Endodermal cell (in vitro differentiated cells): ENCODE measurements around the gene PLEKHM1. TPM values are rescaled to one million over a fixed set of nuclear protein-coding genes. Genes with fewer than 3 reads are reported as not detected.

ENCODE experiments used
- DNase-seq: peaks from one replicate; pipeline ENCODE4 v3.0.0-alpha.2; 2017
- H3K27ac ChIP-seq: 2 replicates; pipeline ENCODE4 v1.5.1; 2013; ENCODE audit warnings: mild to moderate bottlenecking, low read depth, low read length, moderate library complexity
- H3K27me3 ChIP-seq: 2 replicates; pipeline ENCODE4 v1.6.1; 2013; ENCODE audit warnings: mild to moderate bottlenecking, low read length, moderate library complexity; ENCODE audit not compliant: insufficient read depth, control insufficient read depth, poor library complexity, severe bottlenecking
- H3K36me3 ChIP-seq: 2 replicates; pipeline ENCODE4 v1.7.0; 2013; ENCODE audit warnings: mild to moderate bottlenecking, low read length, moderate library complexity; ENCODE audit not compliant: control insufficient read depth, insufficient read depth
- H3K4me1 ChIP-seq: one replicate; pipeline ENCODE4 v1.7.0; 2013; ENCODE audit warnings: low read length; ENCODE audit not compliant: control insufficient read depth, insufficient read depth
- H3K4me3 ChIP-seq: 2 replicates; pipeline ENCODE4 v1.5.1; 2013; ENCODE audit warnings: mild to moderate bottlenecking, low read length, moderate library complexity
- H3K9ac ChIP-seq: 2 replicates; pipeline ENCODE4 v1.6.1; 2013; ENCODE audit warnings: mild to moderate bottlenecking, low read length, moderate library complexity; ENCODE audit not compliant: poor library complexity, severe bottlenecking; ENCODE audit errors: extremely low read depth
- H3K9me3 ChIP-seq: 2 replicates; pipeline ENCODE4 v1.6.1; 2013; ENCODE audit warnings: mild to moderate bottlenecking, low read length, moderate library complexity; ENCODE audit not compliant: control insufficient read depth
- H3K27ac Mint-ChIP-seq: 2 replicates; pipeline ENCODE4 v1.8.0; 2020; ENCODE audit warnings: mixed read lengths
- H3K27me3 Mint-ChIP-seq: 2 replicates; pipeline ENCODE4 v1.8.0; 2021; ENCODE audit warnings: mild to moderate bottlenecking, mixed read lengths; ENCODE audit not compliant: insufficient read depth
- H3K36me3 Mint-ChIP-seq: 2 replicates; pipeline ENCODE4 v1.8.0; 2020; ENCODE audit warnings: low read depth, mixed read lengths
- H3K4me1 Mint-ChIP-seq: 2 replicates; pipeline ENCODE4 v1.8.0; 2020; ENCODE audit warnings: mixed read lengths
- H3K4me3 Mint-ChIP-seq: 2 replicates; pipeline ENCODE4 v1.8.0; 2020; ENCODE audit warnings: mild to moderate bottlenecking, moderate library complexity, mixed read lengths
- H3K9me3 Mint-ChIP-seq: 2 replicates; pipeline ENCODE4 v1.8.0; 2020; ENCODE audit warnings: mild to moderate bottlenecking, mixed read lengths
- WGBS, 2 experiments: methylation state at CpG; one replicate each; pipeline versions ENCODE4 v1.1.5 to v1.1.7; 2013; ENCODE audit warnings: missing lambda C conversion rate in 2 of 2, mixed read lengths in 1 of 2; ENCODE audit not compliant: insufficient coverage in 1 of 2, insufficient read length in 1 of 2; 5-methylcytosine and 5-hydroxymethylcytosine counted together
- total RNA-seq, 2 donors: library from RNA; stranded (reverse); fragmentation: NEBNext Ultra II Directional in 1 of 2; extraction: Animal tissue kit (Norgen Biotek cat#: 25700) in 1 of 2; gene quantifications; 2 replicates in 1 of 2; 3 replicates in 1 of 2; pipeline ENCODE4 v1.2.1, GENCODE V29; 2021
- TF ChIP-seq, protein P1 (sequence below): fragments of 200-600 bp; sonication (generic); conservative IDR thresholded peaks from 2 replicates; pipeline ENCODE4 v1.5.0; 2021; ENCODE audit warnings: antibody characterized with exemption, mild to moderate bottlenecking

PLEKHM1 gene
- total RNA-seq, 2 donors from 2014 or later = 18.4 to 29.8 TPM

DNA sequence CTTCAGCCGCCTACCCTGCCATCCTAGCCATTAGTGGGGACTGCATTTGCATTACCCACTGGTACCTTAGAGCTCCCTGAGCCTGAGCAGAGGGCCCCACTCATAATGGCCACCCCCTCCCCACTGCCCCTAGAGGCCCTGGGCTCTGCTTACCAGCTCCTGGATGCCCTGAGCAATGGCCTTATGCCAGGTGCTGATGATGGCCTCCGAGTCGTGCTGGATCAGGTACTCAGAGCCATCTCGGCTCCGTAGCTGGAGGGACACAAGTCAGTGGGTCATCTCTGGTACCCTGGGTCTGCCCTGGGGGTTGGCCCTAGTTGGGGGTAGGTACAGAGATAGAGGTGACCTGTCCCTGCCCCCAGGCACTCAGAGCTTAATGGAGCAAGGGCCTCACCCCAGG lies 92.7 kb downstream of the PLEKHM1 start:
- H3K27me3 ChIP-seq = no peaks in the 10 kb centered on the region
- H3K4me1 ChIP-seq = no peaks in the 10 kb centered on the region
- TF ChIP-seq, protein P1, sequence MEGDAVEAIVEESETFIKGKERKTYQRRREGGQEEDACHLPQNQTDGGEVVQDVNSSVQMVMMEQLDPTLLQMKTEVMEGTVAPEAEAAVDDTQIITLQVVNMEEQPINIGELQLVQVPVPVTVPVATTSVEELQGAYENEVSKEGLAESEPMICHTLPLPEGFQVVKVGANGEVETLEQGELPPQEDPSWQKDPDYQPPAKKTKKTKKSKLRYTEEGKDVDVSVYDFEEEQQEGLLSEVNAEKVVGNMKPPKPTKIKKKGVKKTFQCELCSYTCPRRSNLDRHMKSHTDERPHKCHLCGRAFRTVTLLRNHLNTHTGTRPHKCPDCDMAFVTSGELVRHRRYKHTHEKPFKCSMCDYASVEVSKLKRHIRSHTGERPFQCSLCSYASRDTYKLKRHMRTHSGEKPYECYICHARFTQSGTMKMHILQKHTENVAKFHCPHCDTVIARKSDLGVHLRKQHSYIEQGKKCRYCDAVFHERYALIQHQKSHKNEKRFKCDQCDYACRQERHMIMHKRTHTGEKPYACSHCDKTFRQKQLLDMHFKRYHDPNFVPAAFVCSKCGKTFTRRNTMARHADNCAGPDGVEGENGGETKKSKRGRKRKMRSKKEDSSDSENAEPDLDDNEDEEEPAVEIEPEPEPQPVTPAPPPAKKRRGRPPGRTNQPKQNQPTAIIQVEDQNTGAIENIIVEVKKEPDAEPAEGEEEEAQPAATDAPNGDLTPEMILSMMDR = no peak
- 78 to 96% methylated on average over 1 to 5 of the region's 5 CpGs for WGBS, 2 experiments
- peaks cover 5% of the 10 kb centered on the region for H3K27me3 Mint-ChIP-seq
- peaks cover 4% of the 10 kb centered on the region for H3K9me3 Mint-ChIP-seq
- H3K27ac ChIP-seq = no peak overlapping the region
- H3K27ac Mint-ChIP-seq = no peak overlapping the region
- no peak overlapping the region for H3K9ac ChIP-seq
- no peak for DNase-seq
- no peaks in the 10 kb centered on the region for H3K36me3 ChIP-seq
- H3K9me3 ChIP-seq = no peaks in the 10 kb centered on the region
- H3K4me1 Mint-ChIP-seq = peaks cover 2% of the 10 kb centered on the region
- no peak overlapping the region for H3K4me3 ChIP-seq
- H3K4me3 Mint-ChIP-seq = no peak overlapping the region
- peaks cover 29% of the 10 kb centered on the region for H3K36me3 Mint-ChIP-seq

DNA sequence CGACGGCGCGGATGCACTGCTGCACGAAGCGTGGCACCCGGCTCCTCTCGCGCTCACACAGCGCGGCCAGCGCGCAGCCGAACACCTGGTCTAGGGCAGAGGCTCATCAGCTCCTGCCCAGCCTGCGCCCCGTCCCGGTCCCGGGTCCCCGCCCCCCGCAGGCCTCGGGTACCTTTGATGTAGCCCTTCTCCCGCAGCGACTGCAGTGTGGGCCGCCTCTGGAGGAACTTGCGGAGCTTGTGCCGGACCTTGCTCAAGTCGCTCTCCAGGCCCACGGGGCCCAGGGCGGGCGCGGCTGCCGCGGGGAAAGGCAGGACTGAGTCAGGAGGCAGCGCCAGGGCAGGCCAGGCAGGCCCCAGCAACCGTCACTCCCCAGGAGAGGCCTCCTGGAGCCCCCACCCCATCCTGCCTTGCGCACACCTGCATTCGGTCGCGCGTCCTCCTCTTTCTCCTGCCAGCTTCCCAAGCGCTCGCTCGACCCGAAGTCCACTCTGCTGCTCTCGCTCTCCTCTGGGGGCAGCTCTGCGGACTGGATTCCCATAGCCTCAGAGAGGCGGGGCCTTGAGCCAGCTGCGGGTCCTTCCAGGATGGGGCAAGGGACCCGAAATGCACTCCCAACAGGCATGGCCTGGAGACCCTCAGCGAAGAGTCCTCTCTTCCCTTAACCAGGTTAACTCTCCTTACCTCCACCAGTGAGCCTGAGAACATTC lies 93.9 kb downstream of the PLEKHM1 start:
- H3K9ac ChIP-seq = no peak overlapping the region
- 94 to 97% methylated on average over 35 to 50 of the region's 50 CpGs for WGBS, 2 experiments
- no peak overlapping the region for H3K27ac Mint-ChIP-seq
- peaks cover 2% of the 10 kb centered on the region for H3K4me1 Mint-ChIP-seq
- DNase-seq = no peak
- no peaks in the 10 kb centered on the region for H3K27me3 ChIP-seq
- no peak overlapping the region for H3K4me3 ChIP-seq
- H3K9me3 Mint-ChIP-seq = peaks cover 4% of the 10 kb centered on the region
- H3K9me3 ChIP-seq = no peaks in the 10 kb centered on the region
- no peak overlapping the region for H3K27ac ChIP-seq
- H3K27me3 Mint-ChIP-seq = peaks cover 8% of the 10 kb centered on the region
- H3K4me1 ChIP-seq = no peaks in the 10 kb centered on the region
- no peak overlapping the region for H3K4me3 Mint-ChIP-seq
- TF ChIP-seq, protein P1 = no peak
- H3K36me3 ChIP-seq = no peaks in the 10 kb centered on the region
- peaks cover 29% of the 10 kb centered on the region for H3K36me3 Mint-ChIP-seq

DNA sequence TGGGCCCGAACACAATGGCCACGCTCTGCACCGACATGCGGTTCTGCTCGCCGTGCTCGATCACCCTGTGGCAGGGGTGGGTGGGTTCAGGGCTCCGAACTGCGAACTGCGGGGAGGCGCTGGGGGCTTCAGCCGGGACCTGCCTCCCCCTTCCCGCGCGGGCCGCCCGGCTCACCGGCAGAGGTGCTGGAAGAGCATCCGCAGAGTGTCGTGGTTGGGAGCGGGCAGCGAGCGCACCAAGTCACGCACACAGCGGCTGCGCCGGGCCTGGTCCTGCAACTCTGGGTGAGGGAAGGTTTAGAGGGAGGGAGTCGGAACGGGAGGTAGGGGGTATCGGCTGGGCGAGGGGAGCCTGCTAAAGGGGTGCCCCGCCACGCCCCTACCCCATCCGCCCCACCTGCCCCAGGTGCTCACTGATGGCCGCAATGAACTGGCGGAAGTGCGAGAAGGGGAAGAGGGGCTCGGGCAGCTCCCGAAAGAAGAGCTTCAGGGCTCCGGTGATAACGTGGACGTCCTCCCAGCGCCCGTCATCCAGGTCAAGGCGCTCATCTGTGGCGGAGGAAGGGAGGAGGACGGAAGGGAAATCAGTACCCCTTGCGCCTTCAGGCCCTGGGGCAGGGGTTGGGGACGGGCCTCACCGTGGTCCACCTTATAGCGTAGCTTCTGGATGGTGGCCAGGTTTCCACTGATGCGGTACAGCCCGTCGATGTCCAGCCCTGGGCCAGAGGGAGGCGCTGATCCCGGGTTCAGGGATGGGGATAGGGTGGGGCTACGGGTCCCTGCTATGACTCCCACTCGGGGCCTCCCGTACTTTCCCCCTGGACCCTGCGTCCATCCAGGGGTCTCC lies 94.7 kb downstream of the PLEKHM1 start:
- TF ChIP-seq, protein P1 = no peak
- Mint-ChIP-seq H3K4me1 (peaks cover 2% of the 10 kb centered on the region), H3K9me3 (peaks cover 4% of the 10 kb centered on the region), H3K36me3 (peaks cover 29% of the 10 kb centered on the region), H3K4me3 (no peak overlapping the region), H3K27me3 (peaks cover 13% of the 10 kb centered on the region), H3K27ac (no peak overlapping the region)
- H3K4me1 ChIP-seq = no peaks in the 10 kb centered on the region
- no peak overlapping the region for H3K9ac ChIP-seq
- no peak overlapping the region for H3K4me3 ChIP-seq
- no peak overlapping the region for H3K27ac ChIP-seq
- no peaks in the 10 kb centered on the region for H3K27me3 ChIP-seq
- no peaks in the 10 kb centered on the region for H3K9me3 ChIP-seq
- H3K36me3 ChIP-seq = no peaks in the 10 kb centered on the region
- 94 to 98% methylated on average over 18 to 60 of the region's 60 CpGs for WGBS, 2 experiments
- no peak for DNase-seq
